ENCODE measurements around the gene HNRNPA2B1. TPM values are rescaled to one million over a fixed set of nuclear protein-coding genes. Genes with fewer than 3 reads are reported as not detected.
"Not testable (repeated sequence)": the region's sequence is repeated elsewhere in the genome, so short reads cannot be mapped to it uniquely, and the experiment has no call there.

The HNRNPA2B1 gene
- total and polyA plus RNA-seq, 2 donors from 2014 or later = 397 to 433 TPM

GRCh38 chr7:26153241-26153822 lies 47.2 kb downstream of the HNRNPA2B1 start:
- FAIRE-seq (no peak), DNase-seq (no peak)
- Histone ChIP-seq H3K36me3 (ENCODE audit: control insufficient read depth in 2 of 3, insufficient read depth in 3 of 3, low read length in 3 of 3) (no peaks in the 10 kb centered on the region), H3K27me3 (ENCODE audit: control insufficient read depth, insufficient read depth, low read length) (peaks cover 4% of the 10 kb centered on the region), H3K9ac (ENCODE audit: low read length in 3 of 3) (peak overlapping the region in 1 of 3 donors; percentile 16), H3K4me3 (ENCODE audit: low read length in 3 of 3) (peak overlapping the region in 2 of 3 donors; percentile 52 to 55), H3K9me3 (ENCODE audit: control insufficient read depth in 2 of 3, insufficient read depth in 1 of 3, low read length in 3 of 3) (no peaks in the 10 kb centered on the region), H3K27ac (ENCODE audit: low read depth in 2 of 2, low read length in 2 of 2) (no peak overlapping the region), H3K4me1 (ENCODE audit: control insufficient read depth in 2 of 3, insufficient read depth in 2 of 3, low read depth in 1 of 3, low read length in 3 of 3) (peaks cover 3 to 19% (median 4%) of the 10 kb centered on the region in 3 donors)
- TF ChIP-seq, protein P1, sequence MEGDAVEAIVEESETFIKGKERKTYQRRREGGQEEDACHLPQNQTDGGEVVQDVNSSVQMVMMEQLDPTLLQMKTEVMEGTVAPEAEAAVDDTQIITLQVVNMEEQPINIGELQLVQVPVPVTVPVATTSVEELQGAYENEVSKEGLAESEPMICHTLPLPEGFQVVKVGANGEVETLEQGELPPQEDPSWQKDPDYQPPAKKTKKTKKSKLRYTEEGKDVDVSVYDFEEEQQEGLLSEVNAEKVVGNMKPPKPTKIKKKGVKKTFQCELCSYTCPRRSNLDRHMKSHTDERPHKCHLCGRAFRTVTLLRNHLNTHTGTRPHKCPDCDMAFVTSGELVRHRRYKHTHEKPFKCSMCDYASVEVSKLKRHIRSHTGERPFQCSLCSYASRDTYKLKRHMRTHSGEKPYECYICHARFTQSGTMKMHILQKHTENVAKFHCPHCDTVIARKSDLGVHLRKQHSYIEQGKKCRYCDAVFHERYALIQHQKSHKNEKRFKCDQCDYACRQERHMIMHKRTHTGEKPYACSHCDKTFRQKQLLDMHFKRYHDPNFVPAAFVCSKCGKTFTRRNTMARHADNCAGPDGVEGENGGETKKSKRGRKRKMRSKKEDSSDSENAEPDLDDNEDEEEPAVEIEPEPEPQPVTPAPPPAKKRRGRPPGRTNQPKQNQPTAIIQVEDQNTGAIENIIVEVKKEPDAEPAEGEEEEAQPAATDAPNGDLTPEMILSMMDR (IDR thresholded peaks at IDR 0.05; ENCODE audit: borderline replicate concordance, extremely low read depth, insufficient read depth) = no peak
- intact Hi-C loops (cut with DNase I) = no loop called here

- H3K9me3 ChIP-seq (ENCODE audit: control insufficient read depth in 2 of 3, insufficient read depth in 1 of 3, low read length in 3 of 3); FAIRE-seq; intact Hi-C loops (cut with DNase I); H3K36me3 ChIP-seq (ENCODE audit: control insufficient read depth in 2 of 3, insufficient read depth in 3 of 3, low read length in 3 of 3); H3K27ac ChIP-seq (ENCODE audit: low read depth in 2 of 2, low read length in 2 of 2); H3K27me3 ChIP-seq (ENCODE audit: control insufficient read depth, insufficient read depth, low read length): not testable (repeated sequence)
- Histone ChIP-seq H3K4me3 (ENCODE audit: low read length in 3 of 3) (peak overlapping the region in 2 of 3 donors; percentile 52 to 55), H3K4me1 (ENCODE audit: control insufficient read depth in 2 of 3, insufficient read depth in 2 of 3, low read depth in 1 of 3, low read length in 3 of 3) (peaks cover 3 to 19% (median 4%) of the 10 kb centered on the region in 3 donors), H3K9ac (ENCODE audit: low read length in 3 of 3) (peak overlapping the region in 1 of 3 donors; percentile 16)
- peak in 1 of 5 donors; percentile 28 for DNase-seq
Observed at GRCh38 chr7:26152782-26153240, 47.7 kb downstream of the HNRNPA2B1 start.

- Histone ChIP-seq H3K4me1 (ENCODE audit: control insufficient read depth in 2 of 3, insufficient read depth in 2 of 3, low read depth in 1 of 3, low read length in 3 of 3) (peaks cover 3 to 19% (median 4%) of the 10 kb centered on the region in 3 donors), H3K27me3 (ENCODE audit: control insufficient read depth, insufficient read depth, low read length) (peaks cover 4% of the 10 kb centered on the region), H3K4me3 (ENCODE audit: low read length in 3 of 3) (peak within 1 kb of the TSS; percentile 33 to 55 (median 52)), H3K27ac (ENCODE audit: low read depth in 2 of 2, low read length in 2 of 2) (no peak within 1 kb of the TSS), H3K36me3 (ENCODE audit: control insufficient read depth in 2 of 3, insufficient read depth in 3 of 3, low read length in 3 of 3) (no peaks in the 10 kb centered on the region), H3K9ac (ENCODE audit: low read length in 3 of 3) (peak within 1 kb of the TSS in 1 of 3 donors; percentile 16), H3K9me3 (ENCODE audit: control insufficient read depth in 2 of 3, insufficient read depth in 1 of 3, low read length in 3 of 3) (no peaks in the 10 kb centered on the region)
- TF ChIP-seq, protein P1 (IDR thresholded peaks at IDR 0.05; ENCODE audit: borderline replicate concordance, extremely low read depth, insufficient read depth) = no peak
- intact Hi-C loops (cut with DNase I) = no loop called here
- FAIRE-seq = no peak
- DNase-seq = peak; percentile 75 to 91 (median 86)
Observed at GRCh38 chr7:26151953-26152781, 48.4 kb downstream of the HNRNPA2B1 start, which contains the start of gene NFE2L3. Gene NFE2L3, plus strand, starts transcription at chr7:26152198. Its CDS starts 301 bp downstream, at chr7:26152499.

- H3K36me3 ChIP-seq (ENCODE audit: control insufficient read depth in 2 of 3, insufficient read depth in 3 of 3, low read length in 3 of 3) = no peaks in the 10 kb centered on the region
- H3K9ac ChIP-seq (ENCODE audit: low read length in 3 of 3) = no peak overlapping the region
- peaks cover 3 to 18% (median 4%) of the 10 kb centered on the region in 3 donors for H3K4me1 ChIP-seq (ENCODE audit: control insufficient read depth in 2 of 3, insufficient read depth in 2 of 3, low read depth in 1 of 3, low read length in 3 of 3)
- H3K27me3 ChIP-seq (ENCODE audit: control insufficient read depth, insufficient read depth, low read length) = peaks cover 4% of the 10 kb centered on the region
- H3K4me3 ChIP-seq (ENCODE audit: low read length in 3 of 3) = peak overlapping the region; percentile 33 to 52 (median 37)
- FAIRE-seq = no peak
- intact Hi-C loops (cut with DNase I) = no loop called here
- no peak for DNase-seq
- no peak overlapping the region for H3K27ac ChIP-seq (ENCODE audit: low read depth in 2 of 2, low read length in 2 of 2)
- no peaks in the 10 kb centered on the region for H3K9me3 ChIP-seq (ENCODE audit: control insufficient read depth in 2 of 3, insufficient read depth in 1 of 3, low read length in 3 of 3)
- TF ChIP-seq, protein P1 (IDR thresholded peaks at IDR 0.05; ENCODE audit: borderline replicate concordance, extremely low read depth, insufficient read depth) = no peak
Observed at GRCh38 chr7:26151650-26151952, 48.9 kb downstream of the HNRNPA2B1 start.

All from kidney (tissue), 14 donors.